ENCODE data around the gene SORCS1. TPM values are rescaled to one million over a fixed set of nuclear protein-coding genes. Genes with fewer than 3 reads are reported as not detected.

SORCS1 gene
- total RNA-seq, 1 donor from 2014 or later: 5.8 TPM

GRCh38 chr10:106992055-106992454 lies 172.5 kb downstream of the SORCS1 start:
- no peak for DNase-seq (ENCODE audit: low spot score)

GRCh38 chr10:106991091-106991490 lies 173.4 kb downstream of the SORCS1 start:
- DNase-seq (ENCODE audit: low spot score): no peak

- DNase-seq (ENCODE audit: low spot score): no peak
Observed at GRCh38 chr10:106987362-106987761, 177.1 kb downstream of the SORCS1 start.

- no peak for DNase-seq (ENCODE audit: low spot score)
Observed at GRCh38 chr10:106982268-106982667, 182.2 kb downstream of the SORCS1 start.

GRCh38 chr10:106981452-106982075 lies 182.9 kb downstream of the SORCS1 start:
- DNase-seq (ENCODE audit: low spot score): no peak

GRCh38 chr10:106980495-106981451 lies 183.7 kb downstream of the SORCS1 start:
- no peak for DNase-seq (ENCODE audit: low spot score)

GRCh38 chr10:106978756-106979155 lies 185.8 kb downstream of the SORCS1 start:
- no peak for DNase-seq (ENCODE audit: low spot score)

GRCh38 chr10:106973716-106974115 lies 190.8 kb downstream of the SORCS1 start:
- DNase-seq (ENCODE audit: low spot score): no peak

GRCh38 chr10:106973288-106973687 lies 191.2 kb downstream of the SORCS1 start:
- DNase-seq (ENCODE audit: low spot score): no peak

GRCh38 chr10:106972381-106972780 lies 192.1 kb downstream of the SORCS1 start:
- no peak for DNase-seq (ENCODE audit: low spot score)

- DNase-seq (ENCODE audit: low spot score): no peak
Observed at GRCh38 chr10:106971411-106971831, 193.1 kb downstream of the SORCS1 start.

- no peak for DNase-seq (ENCODE audit: low spot score)
Observed at GRCh38 chr10:106967452-106967851, 197.1 kb downstream of the SORCS1 start.

GRCh38 chr10:106960812-106961211 lies 203.7 kb downstream of the SORCS1 start:
- no peak for DNase-seq (ENCODE audit: low spot score)

GRCh38 chr10:106959521-106959920 lies 205.0 kb downstream of the SORCS1 start:
- DNase-seq (ENCODE audit: low spot score): no peak

GRCh38 chr10:106958589-106959361 lies 205.7 kb downstream of the SORCS1 start:
- no peak for DNase-seq (ENCODE audit: low spot score)

GRCh38 chr10:106957823-106958588 lies 206.5 kb downstream of the SORCS1 start:
- peak; percentile 24 for DNase-seq (ENCODE audit: low spot score)

GRCh38 chr10:106956216-106956915 lies 208.1 kb downstream of the SORCS1 start:
- DNase-seq (ENCODE audit: low spot score): no peak

GRCh38 chr10:106955133-106955532 lies 209.4 kb downstream of the SORCS1 start:
- DNase-seq (ENCODE audit: low spot score): no peak

GRCh38 chr10:106952033-106952432 lies 212.5 kb downstream of the SORCS1 start:
- no peak for DNase-seq (ENCODE audit: low spot score)

GRCh38 chr10:106949680-106950478 lies 214.6 kb downstream of the SORCS1 start:
- no peak for DNase-seq (ENCODE audit: low spot score)

Measured in umbilical cord (tissue), 2 donors.